HEK293T (cell line): Measurements from ENCODE around the gene GTF3C4.

Experiments used
- FOXK2 ChIP-seq: fragments of 450-650 bp; IDR thresholded peaks from 2 replicates; pipeline ENCODE4 v1.6.1; 2016; ENCODE audit warnings: mild to moderate bottlenecking
- SUZ12 ChIP-seq: fragments of 450-650 bp; IDR thresholded peaks from 2 replicates; pipeline ENCODE4 v1.6.1; 2016; ENCODE audit warnings: mild to moderate bottlenecking

DNA sequence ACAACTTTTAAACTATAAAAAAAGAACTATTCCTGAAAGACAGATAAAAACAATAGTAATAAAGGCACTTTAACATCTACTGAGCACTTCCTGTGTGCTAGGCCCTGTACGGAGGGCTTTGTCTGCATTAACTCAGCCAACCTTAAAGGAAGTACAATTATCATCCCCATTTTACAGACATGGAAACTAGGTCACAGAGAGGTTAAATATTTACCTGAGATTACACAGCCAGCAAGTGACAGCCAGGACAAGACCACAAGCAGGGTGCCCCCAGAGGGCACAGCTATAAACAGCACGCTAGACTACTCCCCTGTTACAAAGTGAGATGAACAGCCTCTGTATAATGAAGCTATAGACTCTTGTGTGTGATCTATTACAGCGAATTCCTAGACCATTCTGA lies 26.0 kb upstream of the GTF3C4 start:
- TF ChIP-seq SUZ12 (no peak), FOXK2 (no peak)
